NCI-H2227 treated with DMSO at 0.1 percent for 48 hours (cell line): Measurements from ENCODE around the gene XAGE2.

Source experiments
- DNase-seq: peaks from one replicate; lab custom pipeline; 2025; lab: John Stamatoyannopoulos, UW

XAGE2 gene

DNA sequence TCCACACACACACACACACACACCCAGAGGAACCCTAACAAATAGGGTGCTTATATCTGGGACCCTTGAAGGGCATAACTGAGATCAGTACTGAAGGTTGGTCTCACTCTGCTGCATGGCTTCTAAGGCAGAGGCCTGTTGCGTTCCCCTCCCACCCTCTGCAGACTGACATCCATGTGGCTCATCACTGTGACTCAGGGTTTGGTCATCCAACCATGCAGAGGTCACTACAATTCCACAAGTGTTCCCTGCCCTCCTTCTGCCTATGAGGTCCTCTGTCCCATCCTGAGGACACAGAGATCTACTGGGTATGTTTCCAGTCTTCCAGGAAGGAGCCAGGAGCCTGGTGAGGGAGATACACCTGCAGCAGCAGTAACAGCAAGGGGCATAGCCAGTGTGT is 55.8 kb downstream of the XAGE2 start:
- no peak for DNase-seq
